BLaER1 treated with 17β-estradiol and CSF1 and Interleukin-3, amounts not matched to agents 10 nM and 100 nM (cell line): ENCODE data around the gene IFITM1.
"Not testable (repeated sequence)": the region's sequence is repeated elsewhere in the genome, so short reads cannot be mapped to it uniquely, and the experiment has no call there.

Source experiments
- H3K27ac ChIP-seq, 11 experiments: shearing (Covaris generic); formaldehyde crosslinking; 2 replicates each; pipeline ENCODE4 v1.8.1; 2022
- H3K27me3 ChIP-seq, 11 experiments: shearing (Covaris generic); formaldehyde crosslinking; 2 replicates each; pipeline ENCODE4 v1.8.1; 2022
- H3K36me3 ChIP-seq, 11 experiments: shearing (Covaris generic); formaldehyde crosslinking; 2 replicates each; pipeline ENCODE4 v1.8.1; 2022
- H3K4me1 ChIP-seq, 10 experiments: shearing (Covaris generic); formaldehyde crosslinking; 2 replicates each; pipeline ENCODE4 v1.8.1; 2022
- H3K4me2 ChIP-seq, 11 experiments: shearing (Covaris generic); formaldehyde crosslinking; 2 replicates each; pipeline ENCODE4 v1.8.1; 2022
- H3K4me3 ChIP-seq, 10 experiments: shearing (Covaris generic); formaldehyde crosslinking; 2 replicates each; pipeline ENCODE4 v1.8.1; 2022
- H3K9ac ChIP-seq, 11 experiments: shearing (Covaris generic); formaldehyde crosslinking; 2 replicates each; pipeline ENCODE4 v1.8.1; 2022
- H3K9me3 ChIP-seq, 11 experiments: shearing (Covaris generic); formaldehyde crosslinking; replicated peaks in 1 of 11; 2 replicates each; pipeline ENCODE4 v1.8.1; 2022
- H4K20me1 ChIP-seq, 11 experiments: shearing (Covaris generic); formaldehyde crosslinking; 2 replicates each; pipeline ENCODE4 v1.8.1; 2022
- Cebpa-rat ChIP-seq, 11 experiments: shearing (Covaris generic); IDR thresholded peaks; 2 replicates each; pipeline ENCODE4 v1.8.1; 2022

IFITM1 gene

DNA sequence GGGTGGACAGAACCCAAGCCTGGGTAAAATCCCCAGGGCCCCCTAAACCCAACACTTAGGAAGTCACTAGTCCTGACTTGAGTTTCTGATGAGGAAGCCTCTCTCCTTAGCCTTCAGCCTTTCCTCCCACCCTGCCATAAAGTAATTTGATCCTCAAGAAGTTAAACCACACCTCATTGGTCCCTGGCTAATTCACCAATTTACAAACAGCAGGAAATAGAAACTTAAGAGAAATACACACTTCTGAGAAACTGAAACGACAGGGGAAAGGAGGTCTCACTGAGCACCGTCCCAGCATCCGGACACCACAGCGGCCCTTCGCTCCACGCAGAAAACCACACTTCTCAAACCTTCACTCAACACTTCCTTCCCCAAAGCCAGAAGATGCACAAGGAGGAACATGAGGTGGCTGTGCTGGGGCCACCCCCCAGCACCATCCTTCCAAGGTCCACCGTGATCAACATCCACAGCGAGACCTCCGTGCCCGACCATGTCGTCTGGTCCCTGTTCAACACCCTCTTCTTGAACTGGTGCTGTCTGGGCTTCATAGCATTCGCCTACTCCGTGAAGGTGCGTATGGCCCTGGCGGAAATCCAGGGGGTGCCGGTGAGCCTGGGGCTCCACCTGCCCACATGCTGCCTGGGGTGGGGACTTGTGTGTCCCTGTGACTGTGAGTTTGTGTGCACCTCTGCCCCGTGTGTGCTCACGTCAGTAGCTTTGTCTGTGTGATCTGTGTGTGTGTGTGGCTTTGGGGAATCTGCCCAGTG is at the start of gene IFITM1:
Gene IFITM1 (plus strand): TSS at position 254 of the 767 bp plus-strand sequence. CDS start 131 bp downstream, at position 385.
- peaks cover 0 to 22% (median 10%) of the 10 kb centered on the region in 11 experiments; a peak in 11 of 22 replicates for H3K36me3 ChIP-seq
- H3K9me3 ChIP-seq, result no peaks in the 10 kb centered on the region
- H3K9ac ChIP-seq, result peak within 1 kb of the TSS; percentile 72 to 83 (median 78)
- H3K4me1 ChIP-seq, result peaks cover 57 to 74% (median 66%) of the 10 kb centered on the region in 10 experiments
- peak within 1 kb of the TSS; percentile 75 to 97 (median 92) for H3K4me2 ChIP-seq
- H4K20me1 ChIP-seq, result no peaks in the 10 kb centered on the region
- no peaks in the 10 kb centered on the region for H3K27me3 ChIP-seq
- peak within 1 kb of the TSS; percentile 76 to 89 (median 85) for H3K27ac ChIP-seq
- TF ChIP-seq Cebpa-rat (IDR thresholded peaks at IDR 0.05), result no peak
- H3K4me3 ChIP-seq, result peak within 1 kb of the TSS; percentile 50 to 74 (median 64)

DNA sequence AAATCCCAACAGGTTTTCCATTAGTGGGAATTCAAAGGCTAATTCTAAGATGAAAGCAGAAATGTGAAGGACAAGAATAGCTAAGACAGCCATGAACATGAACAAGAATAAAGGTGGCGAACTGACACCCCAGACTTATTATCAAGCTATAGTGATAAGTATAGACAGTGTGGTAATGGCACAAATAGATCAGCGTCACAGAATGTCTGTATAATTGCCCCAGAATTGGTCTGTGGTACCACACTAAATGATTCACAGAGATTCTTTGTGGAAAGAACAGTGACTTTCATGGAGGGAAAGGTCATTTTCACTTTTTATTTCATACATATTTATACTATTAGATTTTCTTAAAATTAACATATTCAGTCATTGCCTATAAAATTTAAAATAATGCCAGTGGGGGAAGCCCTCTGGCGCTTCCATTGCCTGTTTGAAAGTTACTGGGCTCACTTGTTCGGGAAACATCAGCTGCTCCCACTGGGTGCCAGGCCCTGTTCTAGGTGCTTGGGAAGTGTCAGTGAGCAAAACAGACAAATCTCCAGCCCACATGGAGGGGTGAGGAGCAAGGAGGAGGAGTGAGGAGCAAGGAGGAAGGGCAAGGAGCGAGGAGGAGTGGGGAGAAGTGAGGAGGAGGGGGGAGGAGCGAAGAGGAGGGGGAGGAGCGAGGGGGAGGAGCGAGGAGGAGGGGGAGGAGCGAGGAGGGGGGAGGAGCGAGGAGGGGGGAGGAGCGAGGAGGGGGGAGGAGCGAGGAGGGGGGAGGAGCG is 47.0 kb upstream of the IFITM1 start:
- no peak overlapping the region for H3K4me3 ChIP-seq
- H3K4me1 ChIP-seq, result peaks cover 30 to 40% (median 36%) of the 10 kb centered on the region in 10 experiments
- H3K27me3 ChIP-seq, result no peaks in the 10 kb centered on the region
- peaks cover 7 to 11% (median 8%) of the 10 kb centered on the region in 11 experiments; a peak in 20 of 22 replicates for H3K9me3 ChIP-seq
- no peak for TF ChIP-seq Cebpa-rat (IDR thresholded peaks at IDR 0.05)
- no peaks in the 10 kb centered on the region for H4K20me1 ChIP-seq
- no peak overlapping the region for H3K9ac ChIP-seq
- H3K27ac ChIP-seq, result peak overlapping the region in 7 of 11 experiments; percentile 25 to 60 (median 42); a peak in 10 of 22 replicates
- H3K36me3 ChIP-seq, result no peaks in the 10 kb centered on the region; a peak in 1 of 22 replicates
- H3K4me2 ChIP-seq, result no peak overlapping the region; a peak in 1 of 22 replicates

DNA sequence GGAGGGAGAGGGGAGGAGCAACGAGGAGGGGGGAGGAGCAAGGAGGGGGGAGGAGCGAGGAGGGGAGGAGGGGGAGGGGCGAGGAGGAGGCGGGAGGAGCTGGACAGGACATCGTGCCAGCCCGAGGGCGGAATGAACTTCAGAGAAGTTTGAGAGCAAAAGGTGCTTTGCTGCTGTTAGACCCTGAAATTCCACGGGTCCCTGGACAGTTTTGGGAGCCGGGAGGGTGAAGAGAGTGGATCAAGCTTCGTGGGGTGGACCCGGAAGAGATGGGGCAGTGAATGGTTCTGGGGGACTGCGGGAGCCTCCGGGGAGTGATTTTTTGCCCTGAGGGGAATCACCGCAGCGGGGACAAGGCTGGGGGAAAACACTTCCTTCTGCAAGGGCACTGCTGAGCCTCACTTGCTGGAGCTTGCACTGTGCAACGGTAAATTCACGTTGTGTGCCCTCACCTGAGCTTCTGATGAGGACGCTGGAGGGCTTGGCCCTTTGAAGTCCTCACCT is 46.3 kb upstream of the IFITM1 start:
- Histone ChIP-seq H3K9ac (peak overlapping the region; percentile 91 to 99 (median 97)), H3K9me3 (peaks cover 7 to 11% (median 8%) of the 10 kb centered on the region in 11 experiments; a peak in 20 of 22 replicates), H4K20me1 (no peaks in the 10 kb centered on the region), H3K4me3 (peak overlapping the region; percentile 53 to 76 (median 66)), H3K27me3 (no peaks in the 10 kb centered on the region), H3K4me1 (peaks cover 37 to 47% (median 41%) of the 10 kb centered on the region in 10 experiments), H3K27ac (peak overlapping the region; percentile 97 to 100 (median 99)), H3K36me3 (no peaks in the 10 kb centered on the region; a peak in 1 of 22 replicates), H3K4me2 (peak overlapping the region; percentile 82 to 100 (median 98))
- TF ChIP-seq Cebpa-rat (IDR thresholded peaks at IDR 0.05), result no peak

DNA sequence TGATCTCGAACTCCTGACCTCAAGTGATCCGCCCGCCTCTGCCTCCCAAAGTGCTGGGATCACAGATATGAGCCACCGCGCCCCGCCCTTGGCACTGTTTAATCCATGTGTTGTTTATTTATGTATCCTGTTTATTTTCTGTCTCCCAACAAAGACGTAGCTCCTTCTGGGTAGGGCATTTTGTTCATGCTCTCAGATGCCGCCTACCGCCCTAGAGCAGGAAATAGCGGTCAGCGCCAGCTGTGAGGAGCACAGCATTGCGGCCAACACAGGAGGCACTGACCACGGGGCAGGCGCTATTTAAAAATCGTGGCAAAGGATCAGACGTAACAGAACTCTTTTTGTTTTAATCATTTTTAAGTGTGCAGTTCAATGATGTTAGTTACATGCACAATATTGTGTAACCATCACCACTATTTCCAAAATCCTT is 45.1 kb upstream of the IFITM1 start:
- Histone ChIP-seq H3K4me1 (peaks cover 37 to 49% (median 44%) of the 10 kb centered on the region in 10 experiments), H3K9ac (peak overlapping the region; percentile 91 to 99 (median 97)), H3K4me3 (peak overlapping the region; percentile 53 to 76 (median 66)), H3K27ac (peak overlapping the region; percentile 97 to 100 (median 99)), H3K4me2 (peak overlapping the region; percentile 82 to 100 (median 98)), H3K9me3 (peaks cover 7 to 17% (median 9%) of the 10 kb centered on the region in 11 experiments; a peak in 20 of 22 replicates)
- H3K36me3 ChIP-seq, H3K27me3 ChIP-seq, H4K20me1 ChIP-seq: not testable (repeated sequence)
- TF ChIP-seq Cebpa-rat (IDR thresholded peaks at IDR 0.05), result 0 out of 22 replicates have a peak, but pooled peaks of 1 of the 11 experiments have one; percentile 4

DNA sequence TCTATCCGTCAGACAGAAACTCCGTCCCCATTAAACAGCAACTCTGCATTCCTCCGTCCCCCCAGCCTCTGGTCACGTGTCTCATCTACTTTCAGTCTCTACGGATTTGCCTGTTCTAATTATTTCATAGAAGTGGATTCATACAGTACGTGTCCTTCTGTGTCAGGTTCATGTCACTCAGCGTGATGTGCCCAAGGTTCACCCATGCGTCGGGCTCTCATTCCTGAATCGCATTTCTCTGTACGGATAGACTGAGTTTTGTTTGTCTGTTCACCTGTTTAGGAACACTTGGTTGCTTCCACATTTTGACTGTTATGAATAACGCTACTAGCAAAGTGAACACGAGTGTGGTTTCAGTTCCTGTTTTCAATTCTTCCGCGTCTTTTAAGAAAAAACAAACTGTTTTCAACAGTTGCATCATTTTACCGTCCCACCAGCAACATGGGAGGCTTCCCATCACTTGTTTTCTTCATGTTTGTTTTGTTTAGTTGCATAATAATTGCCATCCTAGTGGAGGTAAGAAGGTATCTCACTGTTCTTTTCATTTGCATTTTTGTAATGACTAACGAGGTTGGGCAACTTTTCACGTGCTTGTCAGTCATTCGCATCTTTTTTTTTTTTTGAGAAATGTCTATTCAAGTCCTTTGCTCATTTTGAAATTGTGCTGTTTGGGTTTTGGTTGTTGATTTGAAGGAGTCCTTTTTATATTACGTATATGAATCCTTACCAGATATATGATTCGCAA is 44.5 kb upstream of the IFITM1 start:
- Histone ChIP-seq H3K9ac (peak overlapping the region; percentile 91 to 99 (median 97)), H3K27me3 (no peaks in the 10 kb centered on the region), H3K4me1 (peaks cover 37 to 52% (median 45%) of the 10 kb centered on the region in 10 experiments), H3K4me3 (peak overlapping the region; percentile 53 to 76 (median 66); a peak in 19 of 20 replicates), H3K9me3 (peaks cover 7 to 17% (median 9%) of the 10 kb centered on the region in 11 experiments; a peak in 20 of 22 replicates), H3K27ac (peak overlapping the region; percentile 97 to 100 (median 99)), H3K4me2 (peak overlapping the region; percentile 90 to 100 (median 98)), H3K36me3 (no peaks in the 10 kb centered on the region; a peak in 1 of 22 replicates), H4K20me1 (no peaks in the 10 kb centered on the region)
- peak; percentile 50 to 100 (median 97); a peak in 19 of 22 replicates for TF ChIP-seq Cebpa-rat (IDR thresholded peaks at IDR 0.05)

DNA sequence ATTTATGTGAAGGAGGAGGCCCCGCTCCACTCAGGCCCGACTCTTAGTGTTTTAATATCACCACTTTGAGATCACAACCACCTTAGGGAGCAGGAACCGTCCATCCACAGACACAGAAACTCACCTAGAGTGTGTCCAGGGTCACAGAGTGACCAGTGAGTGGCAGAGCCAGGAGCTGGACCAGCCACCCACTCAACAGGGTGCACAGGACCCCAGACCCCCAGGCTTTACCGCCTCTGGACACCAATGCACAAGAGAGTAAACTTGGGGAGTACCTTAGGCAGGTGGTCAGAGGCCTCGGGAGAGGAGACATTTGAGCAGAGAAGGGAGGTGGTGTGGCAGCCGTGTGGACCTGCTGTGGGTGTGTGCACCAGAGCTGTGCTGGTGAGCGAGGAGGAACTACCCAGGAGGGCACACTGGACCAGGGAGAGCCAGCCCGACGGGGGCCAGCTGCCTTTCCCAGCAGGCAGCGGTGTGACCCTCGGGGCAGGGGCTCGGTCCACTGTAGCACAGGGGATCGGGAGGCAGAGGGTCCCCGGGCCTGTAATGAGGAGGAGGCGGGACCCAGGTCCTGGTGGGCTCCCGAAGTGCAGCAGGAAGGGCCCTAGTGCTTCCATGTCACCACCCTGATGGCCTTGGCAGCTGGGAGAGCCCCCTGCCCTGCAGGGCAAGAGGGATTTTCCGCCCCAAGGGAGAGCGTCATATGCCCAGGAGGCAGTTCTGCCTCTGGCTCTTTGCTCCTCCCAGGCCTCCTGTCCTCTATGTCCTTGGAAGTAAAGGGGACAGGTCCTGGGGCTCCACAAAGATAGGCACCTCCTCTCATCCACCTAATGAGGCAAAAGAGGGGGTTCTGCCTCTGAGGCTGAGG is 43.2 kb upstream of the IFITM1 start:
- H3K27me3 ChIP-seq, result no peaks in the 10 kb centered on the region
- H3K4me1 ChIP-seq, result peaks cover 37 to 66% (median 47%) of the 10 kb centered on the region in 10 experiments
- H3K9ac ChIP-seq, result peak overlapping the region; percentile 91 to 99 (median 97)
- peak overlapping the region; percentile 97 to 100 (median 99) for H3K27ac ChIP-seq
- peaks cover 6 to 15% (median 7%) of the 10 kb centered on the region in 11 experiments; a peak in 20 of 22 replicates for H3K9me3 ChIP-seq
- H3K36me3 ChIP-seq, result no peaks in the 10 kb centered on the region; a peak in 1 of 22 replicates
- peak overlapping the region; percentile 78 to 100 (median 96) for H3K4me2 ChIP-seq
- TF ChIP-seq Cebpa-rat (IDR thresholded peaks at IDR 0.05), result no peak
- H3K4me3 ChIP-seq, result peak overlapping the region in 3 of 10 experiments; percentile 12 to 72 (median 28); a peak in 3 of 20 replicates
- H4K20me1 ChIP-seq, result no peaks in the 10 kb centered on the region

DNA sequence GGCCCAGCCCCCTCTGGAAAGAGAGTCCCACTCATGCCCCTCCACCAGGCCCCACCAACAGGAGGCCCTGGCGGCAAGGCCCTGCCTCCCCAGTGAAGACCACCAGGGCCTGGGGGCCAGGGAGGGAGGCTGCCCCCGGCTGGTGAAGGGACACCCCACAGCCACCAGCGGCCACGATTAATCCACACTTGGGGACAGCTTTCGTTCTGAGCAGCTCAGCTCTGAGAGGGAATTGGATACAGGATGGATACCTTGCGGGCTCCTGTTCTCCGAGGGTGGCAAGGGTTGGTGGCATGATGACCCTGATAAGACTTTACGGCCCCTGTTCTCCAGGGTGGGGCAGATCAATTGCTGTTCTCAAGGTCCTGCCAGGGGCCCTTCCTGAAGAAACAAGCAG is 42.5 kb upstream of the IFITM1 start:
- Histone ChIP-seq H3K36me3 (no peaks in the 10 kb centered on the region), H3K27ac (peak overlapping the region; percentile 97 to 100 (median 99)), H3K9ac (peak overlapping the region; percentile 91 to 99 (median 97)), H3K4me1 (peaks cover 37 to 70% (median 47%) of the 10 kb centered on the region in 10 experiments), H3K4me3 (peak overlapping the region in 1 of 10 experiments; percentile 12; a peak in 2 of 20 replicates), H4K20me1 (no peaks in the 10 kb centered on the region), H3K27me3 (peaks cover 0 to under 1% (median 0%) of the 10 kb centered on the region in 11 experiments; a peak in 1 of 22 replicates), H3K9me3 (peaks cover under 1 to 15% (median 5%) of the 10 kb centered on the region in 11 experiments; a peak in 16 of 22 replicates), H3K4me2 (peak overlapping the region; percentile 78 to 100 (median 96))
- no peak for TF ChIP-seq Cebpa-rat (IDR thresholded peaks at IDR 0.05)
